OCI-LY3 (cell line): ENCODE data around the gene PAM.

Experiments
- H2AFZ ChIP-seq: fragments of 200-600, 300-600 bp; shearing (Covaris generic); 2 replicates; pipeline ENCODE4 v1.6.0; 2014; ENCODE audit warnings: antibody characterized with exemption, low read depth, low read length
- H3K27ac ChIP-seq: fragments of 200-600, 300-600 bp; sonication (generic); 2 replicates; pipeline ENCODE4 v1.5.1; 2014; ENCODE audit warnings: mild to moderate bottlenecking, low read length, moderate library complexity, mixed read lengths
- H3K27me3 ChIP-seq: fragments of 200-600, 300-600 bp; sonication (generic); 2 replicates; pipeline ENCODE4 v1.6.1; 2014; ENCODE audit warnings: low read depth, low read length, mixed read lengths
- H3K36me3 ChIP-seq: fragments of 200-600, 300-600 bp; sonication (generic); replicated peaks from 2 replicates; pipeline ENCODE3; 2014; ENCODE audit warnings: low read depth, low read length, mixed read lengths
- H3K4me1 ChIP-seq: fragments of 300-600, 200-600 bp; sonication (generic); 2 replicates; pipeline ENCODE4 v1.6.1; 2014; ENCODE audit warnings: low read length, mixed read lengths
- H3K4me2 ChIP-seq: fragments of 200-600, 300-600 bp; sonication (generic); 2 replicates; pipeline ENCODE4 v1.6.1; 2014; ENCODE audit warnings: low read length, mixed read lengths
- H3K4me3 ChIP-seq: fragments of 300-600, 200-600 bp; sonication (generic); 2 replicates; pipeline ENCODE4 v1.5.1; 2014; ENCODE audit warnings: antibody characterized with exemption, mild to moderate bottlenecking, low read length, moderate library complexity
- H3K79me2 ChIP-seq: fragments of 300-600, 200-600 bp; shearing (Covaris generic); 2 replicates; pipeline ENCODE4 v1.6.1; 2014; ENCODE audit warnings: mild to moderate bottlenecking, low read length, mixed read lengths
- H3K9ac ChIP-seq: fragments of 300-600, 200-600 bp; shearing (Covaris generic); 2 replicates; pipeline ENCODE4 v1.6.0; 2014; ENCODE audit warnings: mild to moderate bottlenecking, low read length, moderate library complexity
- H3K9me3 ChIP-seq: fragments of 200-600, 300-600 bp; shearing (Covaris generic); 2 replicates; pipeline ENCODE4 v1.6.1; 2014; ENCODE audit warnings: low read length, mixed read lengths; ENCODE audit not compliant: insufficient read depth
- H4K20me1 ChIP-seq: fragments of 200-600, 300-600 bp; sonication (generic); 2 replicates; pipeline ENCODE4 v1.6.1; 2016; ENCODE audit warnings: low read length, mixed read lengths; ENCODE audit not compliant: insufficient read depth
- CTCF ChIP-seq: fragments of 200-600, 300-600 bp; sonication (generic); IDR thresholded peaks from 2 replicates; pipeline ENCODE4 v1.5.1; 2014; ENCODE audit warnings: antibody characterized with exemption, low read length, low read depth
- EZH2phosphoT487 ChIP-seq: fragments of 200-600 bp; shearing (Covaris generic); IDR thresholded peaks from 2 replicates; pipeline ENCODE4 v1.6.1; 2018; ENCODE audit warnings: antibody characterized with exemption, mixed run types, low read depth

PAM gene

DNA sequence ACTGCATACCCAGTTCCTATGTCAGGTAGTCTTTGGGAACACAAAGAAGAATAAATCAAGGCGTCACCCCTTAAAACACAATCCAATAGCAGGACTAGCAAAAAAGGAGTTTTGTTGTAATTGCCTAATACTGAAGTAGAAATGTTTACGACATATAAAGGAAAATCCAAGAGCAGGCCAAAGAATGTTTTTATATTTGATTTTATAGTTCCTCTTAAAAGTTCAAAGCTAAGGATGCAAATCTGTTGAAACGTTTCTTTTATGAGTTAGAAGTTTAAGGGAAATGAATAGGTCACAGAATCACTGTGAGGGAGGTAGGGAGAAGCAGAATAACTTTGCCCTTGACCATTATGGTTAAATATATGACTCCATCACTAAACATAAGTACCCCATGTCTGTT lies 136.1 kb downstream of the PAM start:
- no peak for TF ChIP-seq EZH2phosphoT487
- no peak for TF ChIP-seq CTCF

DNA sequence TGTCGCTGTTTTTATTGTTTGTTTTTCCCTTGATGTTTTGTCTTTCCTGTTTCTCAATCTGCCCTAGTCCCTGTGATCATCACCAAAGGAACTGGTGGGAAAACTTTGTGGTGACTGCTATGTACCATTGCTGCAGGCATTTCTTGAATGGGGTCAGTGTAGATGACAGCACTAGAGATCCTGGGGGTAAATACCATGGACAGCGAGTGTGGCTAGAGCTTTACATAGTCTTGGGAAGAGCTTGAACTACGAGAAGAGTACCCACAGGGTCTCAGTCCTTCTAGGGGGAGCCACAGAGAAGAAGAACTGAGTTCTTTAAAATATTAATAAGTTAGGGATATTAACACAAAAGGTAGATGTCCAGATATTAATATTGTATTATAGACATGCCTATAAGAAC lies 138.8 kb downstream of the PAM start:
- Histone ChIP-seq H3K79me2 (no peaks in the 10 kb centered on the region), H3K9me3 (no peaks in the 10 kb centered on the region), H2AFZ (no peak overlapping the region)

More for the DNA sequence above, 136.1 kb downstream of the PAM start:
- Histone ChIP-seq H3K36me3 (no peaks in the 10 kb centered on the region), H3K27me3 (no peaks in the 10 kb centered on the region), H3K4me1 (no peaks in the 10 kb centered on the region), H3K79me2 (no peaks in the 10 kb centered on the region), H2AFZ (no peak overlapping the region), H3K4me2 (no peak overlapping the region), H3K9ac (no peak overlapping the region), H4K20me1 (no peaks in the 10 kb centered on the region), H3K9me3 (no peaks in the 10 kb centered on the region), H3K27ac (no peak overlapping the region), H3K4me3 (no peak overlapping the region)

GRCh38 chr5:102895234-102895633 lies 140.1 kb downstream of the PAM start:
- Histone ChIP-seq H3K79me2 (no peaks in the 10 kb centered on the region), H3K27me3 (no peaks in the 10 kb centered on the region), H3K27ac (no peak overlapping the region), H3K9me3 (no peaks in the 10 kb centered on the region), H2AFZ (no peak overlapping the region), H3K4me1 (no peaks in the 10 kb centered on the region), H3K4me3 (no peak overlapping the region), H3K9ac (no peak overlapping the region), H4K20me1 (no peaks in the 10 kb centered on the region), H3K36me3 (no peaks in the 10 kb centered on the region), H3K4me2 (no peak overlapping the region)
- TF ChIP-seq CTCF: no peak
- no peak for TF ChIP-seq EZH2phosphoT487

More for the DNA sequence above, 138.8 kb downstream of the PAM start:
- no peaks in the 10 kb centered on the region for H3K27me3 ChIP-seq
- no peaks in the 10 kb centered on the region for H3K36me3 ChIP-seq
- H3K9ac ChIP-seq: no peak overlapping the region
- TF ChIP-seq EZH2phosphoT487: no peak
- no peak for TF ChIP-seq CTCF
- no peak overlapping the region for H3K27ac ChIP-seq
- H3K4me3 ChIP-seq: no peak overlapping the region
- no peaks in the 10 kb centered on the region for H3K4me1 ChIP-seq
- no peaks in the 10 kb centered on the region for H4K20me1 ChIP-seq
- no peak overlapping the region for H3K4me2 ChIP-seq

DNA sequence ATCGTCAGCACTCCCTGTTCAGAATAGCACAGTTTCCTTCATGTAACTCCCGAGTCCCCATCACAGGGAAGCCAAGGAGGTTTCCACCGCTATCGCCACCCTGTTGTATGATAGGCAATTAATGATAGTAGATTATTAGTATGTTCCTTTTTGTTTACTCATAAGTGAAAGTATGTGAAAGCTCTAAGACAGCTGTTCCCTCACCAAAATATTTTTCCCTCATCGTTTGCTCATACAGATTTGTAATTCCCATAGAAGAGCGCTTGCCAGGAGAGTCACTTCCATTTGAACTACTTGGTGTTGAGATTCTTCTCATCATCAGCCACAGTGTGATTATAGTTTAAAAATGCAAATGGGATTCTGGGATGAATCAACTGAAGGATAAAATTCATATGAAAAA lies 140.9 kb downstream of the PAM start:
- Histone ChIP-seq H3K9ac (no peak overlapping the region), H4K20me1 (no peaks in the 10 kb centered on the region), H3K27me3 (no peaks in the 10 kb centered on the region), H3K4me3 (no peak overlapping the region), H3K79me2 (no peaks in the 10 kb centered on the region), H2AFZ (no peak overlapping the region), H3K4me2 (no peak overlapping the region), H3K4me1 (no peaks in the 10 kb centered on the region), H3K9me3 (no peaks in the 10 kb centered on the region), H3K27ac (no peak overlapping the region), H3K36me3 (no peaks in the 10 kb centered on the region)
- no peak for TF ChIP-seq CTCF
- no peak for TF ChIP-seq EZH2phosphoT487
